Measurements from ENCODE around the gene EPHB4.
"Not testable (repeated sequence)": the region's sequence is repeated elsewhere in the genome, so short reads cannot be mapped to it uniquely, and the experiment has no call there.

The EPHB4 gene

GRCh38 chr7:100783804-100784203 is 43.5 kb downstream of the EPHB4 start:
- no peak for DNase-seq

GRCh38 chr7:100781255-100781654 is 46.1 kb downstream of the EPHB4 start:
- DNase-seq = no peak

- no peak for DNase-seq
Measured at GRCh38 chr7:100779359-100779758, 48.0 kb downstream of the EPHB4 start.

GRCh38 chr7:100778061-100778621 is 49.2 kb downstream of the EPHB4 start:
- no peak for DNase-seq

GRCh38 chr7:100773491-100773890 is 53.8 kb downstream of the EPHB4 start:
- no peak for DNase-seq

GRCh38 chr7:100768784-100769183 is 58.5 kb downstream of the EPHB4 start:
- DNase-seq = no peak

- no peak for DNase-seq
Measured at GRCh38 chr7:100765250-100765649, 62.1 kb downstream of the EPHB4 start.

- no peak for DNase-seq
Measured at GRCh38 chr7:100764841-100765240, 62.5 kb downstream of the EPHB4 start.

GRCh38 chr7:100763556-100764140 is 63.7 kb downstream of the EPHB4 start:
- no peak for DNase-seq

GRCh38 chr7:100762841-100763240 is 64.5 kb downstream of the EPHB4 start:
- DNase-seq = not testable (repeated sequence)

- no peak for DNase-seq
Measured at GRCh38 chr7:100759357-100760171, 67.8 kb downstream of the EPHB4 start.

GRCh38 chr7:100753750-100754149 is 73.6 kb downstream of the EPHB4 start:
- no peak for DNase-seq

- no peak for DNase-seq
Measured at GRCh38 chr7:100752994-100753393, 74.3 kb downstream of the EPHB4 start.

Measured in stimulated activated naive CD4-positive, alpha-beta T cell (primary cell).